ENCODE measurements around the gene FBN3.

FBN3 gene

GRCh38 chr19:8148410-8149260 is 757 bp downstream of the FBN3 start:
- no peak for DNase-seq (ENCODE audit: low spot score)

GRCh38 chr19:8148088-8148409 is 1.3 kb downstream of the FBN3 start:
- DNase-seq (ENCODE audit: low spot score), result no peak

- no peak for DNase-seq (ENCODE audit: low spot score)
Measured at GRCh38 chr19:8147582-8147978, 1.8 kb downstream of the FBN3 start.

GRCh38 chr19:8146877-8147581 is 2.4 kb downstream of the FBN3 start:
- no peak for DNase-seq (ENCODE audit: low spot score)

- DNase-seq (ENCODE audit: low spot score), result no peak
Measured at GRCh38 chr19:8144273-8144995, 5.0 kb downstream of the FBN3 start.

- DNase-seq (ENCODE audit: low spot score), result no peak
Measured at GRCh38 chr19:8143041-8143440, 6.4 kb downstream of the FBN3 start.

- DNase-seq (ENCODE audit: low spot score), result no peak
Measured at GRCh38 chr19:8142513-8142900, 6.9 kb downstream of the FBN3 start.

- DNase-seq (ENCODE audit: low spot score), result no peak
Measured at GRCh38 chr19:8141726-8142512, 7.5 kb downstream of the FBN3 start.

- DNase-seq (ENCODE audit: low spot score), result no peak
Measured at GRCh38 chr19:8138201-8138600, 11.2 kb downstream of the FBN3 start.

- DNase-seq (ENCODE audit: low spot score), result no peak
Measured at GRCh38 chr19:8137425-8137824, 12.0 kb downstream of the FBN3 start.

- DNase-seq (ENCODE audit: low spot score), result no peak
Measured at GRCh38 chr19:8135946-8136618, 13.3 kb downstream of the FBN3 start.

GRCh38 chr19:8132858-8133458 is 16.4 kb downstream of the FBN3 start:
- DNase-seq (ENCODE audit: low spot score), result no peak

- no peak for DNase-seq (ENCODE audit: low spot score)
Measured at GRCh38 chr19:8131517-8131916, 17.9 kb downstream of the FBN3 start.

GRCh38 chr19:8129061-8129618 is 20.3 kb downstream of the FBN3 start:
- no peak for DNase-seq (ENCODE audit: low spot score)

GRCh38 chr19:8128551-8128950 is 20.8 kb downstream of the FBN3 start:
- DNase-seq (ENCODE audit: low spot score), result no peak

GRCh38 chr19:8127311-8127710 is 22.1 kb downstream of the FBN3 start:
- DNase-seq (ENCODE audit: low spot score), result no peak

GRCh38 chr19:8126511-8126910 is 22.9 kb downstream of the FBN3 start:
- DNase-seq (ENCODE audit: low spot score), result no peak

- no peak for DNase-seq (ENCODE audit: low spot score)
Measured at GRCh38 chr19:8126008-8126407, 23.4 kb downstream of the FBN3 start.

GRCh38 chr19:8123683-8124082 is 25.7 kb downstream of the FBN3 start:
- DNase-seq (ENCODE audit: low spot score), result no peak

GRCh38 chr19:8120636-8121480 is 28.5 kb downstream of the FBN3 start:
- DNase-seq (ENCODE audit: low spot score), result no peak

Data from germinal center (tissue), 1 donor.